SU-DHL-6 (cell line): ENCODE data around the gene YARS1.

Source experiments
- CTCF ChIP-seq: fragments of 200-600 bp; sonication (generic); IDR thresholded peaks from one replicate; pipeline ENCODE4 v1.5.1; 2017; ENCODE audit warnings: antibody characterized with exemption, mild to moderate bottlenecking, low read length, moderate library complexity; ENCODE audit not compliant: insufficient read depth, poor library complexity, severe bottlenecking
- EZH2phosphoT487 ChIP-seq: fragments of 200-600 bp; sonication (generic), shearing (Covaris generic); conservative IDR thresholded peaks from 2 replicates; pipeline ENCODE4 v1.6.1; 2018; ENCODE audit warnings: mild to moderate bottlenecking, antibody characterized with exemption, low read length, moderate library complexity, mixed read lengths

- TF ChIP-seq CTCF: no peak
- TF ChIP-seq EZH2phosphoT487: no peak
Observed at GRCh38 chr1:32749332-32749731, 67.8 kb downstream of the YARS1 start.
